NCI-H345 treated with DMSO at 0.1 percent for 48 hours (cell line): ENCODE measurements around the gene SH3TC2.
"Not testable (repeated sequence)": the region's sequence is repeated elsewhere in the genome, so short reads cannot be mapped to it uniquely, and the experiment has no call there.

Experiments used
- DNase-seq: peaks from one replicate; lab custom pipeline; 2025; ENCODE audit not compliant: unreplicated experiment; lab: John Stamatoyannopoulos, UW

Gene SH3TC2

DNA sequence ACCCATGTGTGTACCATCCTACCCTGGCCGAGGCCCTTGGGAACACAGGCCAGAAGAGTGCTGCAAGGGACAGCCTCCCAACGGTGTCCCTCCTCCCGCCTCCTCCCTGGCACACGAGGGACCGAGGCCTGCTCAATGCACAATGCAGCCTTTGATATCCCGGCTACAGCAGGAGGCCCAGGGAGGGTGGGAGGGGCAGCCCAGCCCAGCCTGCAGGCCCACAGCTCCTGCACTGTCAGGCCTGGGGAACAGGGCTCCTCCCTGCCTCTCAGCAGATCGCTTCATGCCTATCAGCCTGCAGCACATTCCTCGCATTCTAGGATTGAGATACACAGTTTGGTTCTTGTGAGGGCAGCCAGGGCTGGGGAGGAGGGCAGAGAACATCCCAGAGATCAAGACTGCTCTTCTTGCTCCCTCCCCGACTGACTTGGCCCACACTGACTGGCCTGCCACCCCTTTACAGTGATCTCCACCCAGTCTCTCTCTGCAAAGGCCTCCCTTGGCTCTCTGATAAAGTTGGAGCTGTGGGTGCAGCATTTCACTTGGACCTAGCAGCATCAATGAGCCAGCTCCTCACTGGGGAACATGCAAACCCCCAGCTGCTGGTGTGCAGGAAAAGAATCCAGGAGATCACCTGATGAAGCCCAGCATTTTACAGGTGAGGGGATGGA lies at the start of gene SH3TC2:
Gene SH3TC2 (minus strand): TSS at position 46 of the 671 bp plus-strand sequence. CDS start 40 bp downstream, at position 6.
- no peak for DNase-seq

DNA sequence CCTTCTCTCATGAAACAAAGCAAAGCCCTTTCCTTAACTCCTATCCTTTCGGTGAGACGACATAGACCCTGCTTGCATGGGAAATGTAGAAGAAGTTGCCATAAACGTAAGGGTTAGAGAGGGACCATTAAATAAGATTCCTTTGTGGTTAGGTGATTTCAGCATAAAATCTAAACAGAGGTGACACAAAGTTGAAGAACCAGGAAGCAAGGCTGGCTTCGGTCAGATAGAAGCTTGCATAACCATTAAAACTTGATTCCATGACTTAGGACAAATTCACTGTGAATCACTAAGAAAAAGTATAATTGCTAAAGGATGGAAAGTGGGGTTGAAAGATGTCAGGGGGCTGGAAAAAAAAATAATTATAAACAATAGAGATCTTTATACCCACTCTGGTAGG lies 47.5 kb upstream of the SH3TC2 start:
- DNase-seq: no peak

DNA sequence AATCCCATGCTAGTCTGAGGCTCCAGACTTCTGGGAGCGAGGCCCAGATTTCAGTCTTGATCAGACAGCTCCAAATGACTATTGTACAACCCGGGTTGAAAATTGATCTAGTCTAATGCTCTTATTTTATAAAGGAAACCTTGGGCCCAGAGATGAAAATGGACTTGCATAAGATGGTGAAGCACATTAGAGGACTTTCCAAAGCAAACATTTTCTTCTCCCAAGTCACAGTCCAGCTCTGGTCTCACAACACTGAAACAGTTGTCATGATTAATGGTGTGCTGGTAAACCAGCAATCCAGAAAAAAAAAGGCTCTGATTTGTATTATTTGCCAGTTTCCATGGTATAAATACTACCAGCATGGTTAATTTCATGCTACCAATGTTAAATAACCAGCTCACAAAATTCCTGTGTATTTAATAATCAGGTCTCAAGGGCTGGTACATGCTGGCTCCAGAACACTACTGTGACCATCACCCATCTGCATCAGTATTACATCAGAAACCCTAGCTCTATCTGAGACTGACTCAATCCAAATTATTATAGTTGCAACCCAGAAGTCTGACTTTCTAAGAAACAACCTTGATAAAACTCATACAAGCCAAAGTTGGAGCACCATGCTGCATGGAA lies 45.9 kb upstream of the SH3TC2 start:
- no peak for DNase-seq

DNA sequence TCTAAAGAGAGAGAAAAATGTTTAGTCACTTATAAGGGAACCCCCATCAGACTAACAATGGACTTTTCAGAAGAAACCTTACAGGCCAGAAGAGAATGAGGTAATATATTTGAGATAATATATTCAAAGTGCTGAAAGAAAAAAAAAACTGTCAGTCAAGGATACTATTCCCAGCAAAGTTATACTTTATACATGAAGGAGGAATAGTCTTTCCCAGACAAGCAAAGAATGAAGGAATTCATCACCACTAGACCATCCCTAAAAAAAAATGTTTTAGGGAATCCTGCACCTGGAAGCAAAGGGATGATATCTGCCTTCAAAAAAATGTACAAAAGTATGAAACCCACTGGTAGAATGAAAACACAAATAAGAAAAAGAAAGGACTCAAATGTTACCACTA lies 37.5 kb upstream of the SH3TC2 start:
- DNase-seq: no peak

DNA sequence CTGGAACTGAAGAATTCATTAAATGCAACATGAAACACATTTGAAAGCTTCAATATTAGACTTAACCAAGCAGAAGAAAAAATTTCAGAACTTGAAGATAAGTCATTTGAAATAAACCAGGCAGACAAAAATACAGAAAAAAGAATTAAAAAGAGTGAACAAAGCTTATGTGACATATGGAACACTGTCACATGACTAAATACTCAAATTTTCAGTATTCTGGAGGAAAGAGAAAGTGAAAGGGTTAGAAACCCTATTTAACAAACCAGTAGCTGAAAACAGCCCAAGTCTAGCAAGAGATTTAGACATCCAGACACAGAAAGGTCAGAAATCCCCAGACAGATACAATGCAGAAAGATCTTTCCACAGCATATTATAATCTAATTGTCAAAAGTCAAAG lies 37.1 kb upstream of the SH3TC2 start:
- DNase-seq: no peak

DNA sequence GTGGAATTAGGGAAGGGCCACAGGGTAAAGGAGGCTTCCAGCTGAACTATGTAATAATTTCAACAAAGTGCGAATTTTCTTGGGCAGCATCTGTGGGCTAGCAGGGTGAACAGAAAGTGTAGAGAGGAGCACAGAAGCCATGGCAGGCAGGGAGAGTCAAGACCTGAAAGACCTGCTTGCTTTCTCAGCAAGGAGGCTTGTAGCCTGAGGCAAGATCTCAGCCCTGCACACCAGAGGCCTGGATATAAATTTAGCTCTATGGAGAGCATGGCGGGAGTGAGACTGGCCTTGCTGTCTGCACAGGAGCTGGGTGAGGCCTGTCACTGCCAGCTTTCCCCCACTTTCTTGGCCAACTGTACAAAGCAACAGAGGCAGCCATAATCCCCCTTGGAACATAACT lies 32.1 kb upstream of the SH3TC2 start:
- no peak for DNase-seq

DNA sequence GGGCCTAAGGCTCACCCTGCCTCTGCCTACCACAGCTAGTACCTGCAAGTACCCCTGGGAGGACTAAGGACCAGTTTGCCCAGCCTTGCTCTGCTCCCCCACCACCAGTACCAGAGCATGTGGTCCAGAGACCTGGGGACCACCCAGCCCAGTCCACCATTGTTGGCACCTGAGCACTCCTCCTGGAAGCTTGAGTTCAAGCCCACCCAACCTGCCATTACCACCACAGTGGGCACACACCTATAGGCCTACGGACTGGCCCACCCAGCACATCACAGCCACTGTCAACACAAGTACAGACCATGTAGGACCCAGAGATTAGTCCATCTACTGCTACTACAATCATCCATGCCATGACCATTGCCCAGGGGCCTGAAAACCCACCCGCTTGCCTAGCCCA lies 30.8 kb upstream of the SH3TC2 start:
- no peak for DNase-seq

DNA sequence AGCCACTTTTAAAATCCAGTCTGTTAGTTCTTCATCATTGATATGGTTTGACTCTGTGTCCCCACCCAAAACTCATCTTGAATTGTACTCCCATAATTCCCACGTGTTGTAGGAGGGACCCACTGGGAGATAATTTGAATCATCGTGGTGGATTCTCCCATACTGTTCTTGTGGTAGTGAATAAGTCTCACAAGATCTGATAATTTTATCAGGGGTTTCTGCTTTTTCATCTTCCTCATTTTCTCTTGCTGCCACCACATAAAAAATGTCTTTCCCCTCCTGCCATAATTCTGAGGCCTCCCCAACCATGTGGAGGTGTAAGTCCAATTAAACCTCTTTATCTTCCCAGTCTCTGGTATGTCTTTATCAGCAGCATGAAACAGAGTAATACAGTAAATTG lies 26.9 kb upstream of the SH3TC2 start:
- no peak for DNase-seq

DNA sequence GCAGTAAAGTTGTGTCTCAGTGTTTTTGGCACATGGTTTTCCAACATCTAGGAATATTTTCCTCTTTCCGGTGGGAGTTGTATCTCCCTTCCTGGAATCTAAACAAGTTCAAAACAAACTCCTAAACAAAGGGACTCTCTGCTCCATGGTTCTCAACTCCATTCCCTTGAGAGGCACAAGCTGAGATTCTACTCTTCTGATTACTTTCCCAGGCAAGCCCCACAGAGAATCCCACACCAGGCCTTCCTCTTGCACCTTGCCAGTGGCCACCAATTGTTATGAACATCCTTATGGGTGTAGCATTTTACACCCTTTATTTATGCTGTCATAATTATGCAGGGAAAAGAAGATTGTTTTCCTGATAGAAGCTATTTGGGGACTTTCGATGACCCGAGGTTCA lies 25.8 kb upstream of the SH3TC2 start:
- DNase-seq: no peak

DNA sequence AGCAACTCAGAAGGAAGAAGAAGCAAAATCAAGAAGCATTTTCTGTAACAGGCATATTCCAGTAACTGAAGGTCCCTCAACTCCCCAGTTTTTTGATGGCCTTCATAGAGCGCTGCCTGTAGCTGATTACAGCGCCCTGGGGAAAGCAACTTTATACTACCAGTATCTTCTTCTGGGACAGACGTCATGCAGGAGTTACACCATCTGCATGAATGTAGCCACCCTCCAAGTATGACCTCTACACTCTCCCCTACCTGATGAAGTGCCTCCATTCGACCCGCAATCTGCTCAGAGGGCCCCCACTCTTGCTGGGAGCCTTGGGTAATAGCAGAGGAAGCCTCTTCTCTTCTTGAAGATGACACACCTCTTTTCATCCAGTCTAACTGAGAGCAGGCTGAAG lies 21.0 kb upstream of the SH3TC2 start:
- no peak for DNase-seq

DNA sequence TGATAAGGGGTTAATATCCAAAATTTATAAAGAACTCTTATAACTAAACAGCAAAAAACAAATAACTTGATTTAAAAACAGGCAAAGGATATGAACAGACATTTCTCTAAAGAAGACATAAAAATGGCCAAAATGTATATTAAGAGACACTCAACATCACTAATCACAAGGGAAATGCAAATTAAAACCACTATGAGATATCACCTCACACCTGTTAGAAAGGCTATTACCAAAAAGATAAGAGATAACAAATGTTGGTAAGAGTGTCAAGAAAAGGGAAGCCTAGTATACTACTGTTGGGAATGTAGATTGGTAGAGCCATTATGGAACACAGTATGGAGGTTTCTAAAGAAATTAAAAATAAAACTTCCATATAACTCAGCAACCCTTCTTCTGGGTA lies 19.4 kb upstream of the SH3TC2 start:
- DNase-seq: no peak

DNA sequence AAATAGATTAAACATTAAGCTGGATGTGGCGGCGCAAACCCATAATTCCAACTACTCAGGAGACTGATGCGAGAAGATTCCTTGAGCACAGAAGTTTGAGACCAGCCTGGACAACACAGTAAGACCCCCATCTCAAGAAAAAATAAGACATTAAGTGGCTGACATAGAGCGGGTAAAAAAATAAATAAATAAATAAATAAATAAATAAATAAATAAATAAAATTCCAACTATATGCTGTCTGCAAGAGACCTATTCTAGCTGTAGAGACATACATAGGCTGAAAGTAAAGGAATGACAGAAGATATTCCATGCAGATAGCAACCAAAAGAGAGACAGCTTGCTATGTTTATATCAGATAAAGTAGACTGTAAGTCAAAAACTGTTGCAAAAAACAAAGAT lies 17.4 kb upstream of the SH3TC2 start:
- DNase-seq: no peak

DNA sequence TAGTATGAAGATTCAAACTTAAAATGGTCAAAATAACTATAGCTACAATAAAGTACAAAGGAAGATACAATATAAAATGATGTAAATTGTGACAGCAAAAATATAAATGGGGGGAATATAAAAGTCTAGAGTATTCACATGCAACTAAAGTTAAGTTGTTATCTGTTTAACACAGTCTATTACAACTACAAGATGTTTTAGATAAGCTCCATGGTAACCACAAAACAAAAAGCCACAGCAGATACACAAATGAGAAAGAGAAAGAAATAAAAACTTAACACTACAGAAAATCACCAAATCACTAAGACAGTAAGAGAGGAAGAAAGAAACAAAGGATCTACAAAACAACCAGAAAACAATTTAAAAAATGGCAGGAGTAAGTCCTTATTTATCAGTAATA lies 17.0 kb upstream of the SH3TC2 start:
- DNase-seq: no peak

DNA sequence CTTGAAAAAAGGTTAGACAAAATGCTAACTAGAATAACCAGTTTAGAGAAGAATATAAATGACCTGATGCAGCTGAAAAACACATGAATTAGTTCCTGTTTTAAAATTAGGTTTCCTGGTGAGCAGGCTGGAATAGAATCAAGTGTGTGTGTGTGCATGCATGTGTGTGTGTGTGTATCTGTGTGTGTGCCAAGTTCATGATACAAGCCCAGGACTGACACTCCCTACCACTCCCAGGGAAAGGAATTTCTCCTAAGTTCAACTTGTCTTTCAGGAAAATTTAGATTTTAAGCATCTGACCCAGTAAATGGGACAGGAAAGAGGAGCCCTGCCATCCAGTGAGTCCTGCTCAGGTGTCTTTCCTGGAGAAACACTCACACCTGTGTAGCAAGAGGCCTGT lies 11.2 kb upstream of the SH3TC2 start:
- DNase-seq: not testable (repeated sequence)

DNA sequence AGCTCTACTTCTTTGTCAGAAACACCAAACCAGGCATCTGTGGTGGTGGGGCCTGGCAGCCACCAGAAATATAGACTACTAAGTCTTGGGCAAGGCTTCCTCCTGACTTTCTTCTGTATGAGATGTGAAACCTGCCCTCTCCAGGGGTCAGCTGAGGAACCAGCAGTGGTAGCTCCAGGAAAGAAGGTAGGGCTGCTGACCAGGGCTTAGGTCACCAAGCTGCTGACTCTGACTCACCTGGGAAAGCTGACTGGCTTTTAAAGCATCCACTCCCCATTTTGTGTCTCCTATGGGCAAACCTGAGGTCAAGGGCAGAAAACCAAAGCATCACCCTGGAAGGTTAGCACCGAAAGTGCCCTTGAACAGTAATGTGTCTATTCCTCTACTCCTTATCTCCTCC lies 10.4 kb upstream of the SH3TC2 start:
- DNase-seq: no peak

DNA sequence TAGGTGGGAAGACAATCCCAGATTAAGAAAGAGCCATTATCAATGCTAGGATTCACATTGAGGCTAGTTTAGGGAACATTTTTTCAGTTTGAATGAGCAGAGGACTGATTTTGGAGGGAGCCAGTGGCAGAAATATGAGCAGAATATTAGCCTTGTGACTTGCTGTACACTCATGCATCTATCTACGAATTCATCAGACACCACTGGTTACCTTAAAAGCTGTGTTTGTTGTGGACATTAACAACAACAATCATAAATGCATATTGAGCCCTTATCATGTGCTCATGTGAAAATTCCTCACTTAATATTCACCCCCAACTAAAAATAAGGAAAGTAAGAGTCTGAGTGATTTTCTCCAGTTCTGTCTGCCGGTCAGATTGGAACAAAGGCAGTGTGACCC lies 9.9 kb upstream of the SH3TC2 start:
- no peak for DNase-seq

DNA sequence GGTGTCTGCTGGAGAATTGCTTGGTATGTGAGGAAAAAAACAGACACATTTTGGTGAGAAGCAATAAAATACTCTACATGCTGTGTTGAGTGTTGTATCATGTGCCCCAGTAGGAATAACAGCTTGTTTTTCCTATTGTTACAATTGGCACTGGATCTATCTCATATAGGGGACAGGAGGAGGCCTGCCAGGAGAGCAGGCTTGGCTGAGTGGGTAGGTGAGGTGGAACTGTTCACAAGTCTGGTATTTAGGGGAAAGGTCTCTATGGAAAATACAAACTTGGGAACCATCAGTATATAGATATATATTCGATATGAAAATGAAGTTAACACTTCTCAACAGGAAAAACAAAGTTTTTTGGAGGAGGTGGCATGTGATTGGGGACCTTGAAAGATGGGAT lies 9.5 kb upstream of the SH3TC2 start:
- DNase-seq: no peak

DNA sequence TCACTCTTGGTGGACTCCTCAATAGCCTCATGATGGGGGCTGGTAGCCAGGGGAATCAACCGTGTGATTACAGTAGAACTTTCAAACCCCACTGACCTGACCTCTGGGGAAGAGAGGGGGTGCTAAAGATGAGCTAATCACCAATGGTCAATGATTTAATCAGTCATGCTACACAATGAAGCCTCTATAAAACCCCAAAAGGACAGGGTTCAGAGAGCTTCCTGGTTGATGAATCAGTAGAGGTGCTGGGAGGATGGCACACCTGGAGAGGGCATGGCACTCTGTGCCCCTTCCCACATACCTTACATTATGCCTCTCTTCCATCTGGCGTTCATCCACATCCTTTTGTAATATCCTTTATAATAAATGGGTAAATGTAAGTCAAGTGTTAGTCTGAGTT lies 8.9 kb upstream of the SH3TC2 start:
- DNase-seq: no peak

DNA sequence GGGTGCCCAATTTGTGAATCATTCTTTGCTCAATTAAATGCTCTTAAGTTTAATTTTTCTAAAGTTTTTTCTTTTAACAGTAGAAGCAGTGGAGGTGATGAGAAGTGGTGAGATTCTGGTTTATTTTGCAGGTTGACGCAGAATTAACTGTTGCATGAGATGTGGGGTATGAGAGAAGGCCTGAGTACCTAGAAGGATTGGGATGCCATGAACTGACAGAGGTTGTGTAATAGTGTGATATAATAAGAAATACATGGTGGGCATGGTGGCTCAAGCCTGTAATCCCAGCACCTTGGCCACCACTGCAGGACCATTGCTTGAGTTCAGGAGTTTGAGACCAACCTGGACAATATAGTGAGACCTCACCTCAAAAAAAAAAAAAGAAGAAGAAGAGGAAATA lies 8.4 kb upstream of the SH3TC2 start:
- no peak for DNase-seq

DNA sequence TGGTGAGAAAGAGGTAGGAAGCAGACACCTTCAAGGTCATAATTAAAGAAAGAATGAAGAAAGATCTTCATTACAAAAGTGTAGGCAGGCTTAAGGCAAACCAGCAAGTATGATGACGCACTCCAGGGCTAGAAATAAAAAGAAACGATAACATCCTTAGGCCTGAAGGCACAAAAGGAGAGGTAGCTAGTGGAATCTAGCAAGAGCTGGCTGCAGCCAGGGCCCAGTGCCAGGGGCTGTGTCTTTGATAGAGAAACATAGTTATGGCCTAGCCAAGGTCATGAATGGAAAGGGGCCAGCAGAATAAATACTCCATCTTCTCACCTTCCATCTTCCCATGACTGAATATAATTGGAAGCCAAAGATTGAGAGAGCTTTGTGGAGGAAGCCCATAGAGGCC lies 6.8 kb upstream of the SH3TC2 start:
- no peak for DNase-seq

DNA sequence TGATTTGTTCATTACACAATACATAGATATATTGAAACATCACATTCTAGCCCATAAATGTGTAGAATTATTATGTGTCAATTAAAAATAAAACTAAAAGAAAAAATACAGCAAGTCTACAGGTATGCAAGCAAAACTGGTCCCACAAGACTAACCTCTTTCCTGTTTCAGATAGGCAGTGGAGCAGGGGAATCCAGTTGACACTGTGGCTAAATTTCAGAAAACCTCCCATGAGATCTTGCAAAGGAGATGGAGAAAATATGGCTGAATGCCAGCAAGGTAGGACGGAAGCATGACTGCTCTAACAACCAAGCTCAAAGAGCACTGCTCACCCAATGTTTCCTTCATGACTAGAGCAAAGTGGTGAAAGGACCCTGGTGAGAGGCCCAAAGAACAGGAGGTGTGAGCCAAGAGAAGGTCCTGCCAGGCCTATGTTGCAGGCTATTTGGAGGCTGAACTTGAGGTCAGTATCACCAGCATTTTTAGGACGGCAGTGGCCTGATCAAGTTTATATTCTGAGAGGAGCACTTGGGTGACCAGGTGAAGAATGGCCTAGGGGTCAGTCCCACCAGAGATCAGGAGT lies 1.1 kb upstream of the SH3TC2 start:
- no peak for DNase-seq

DNA sequence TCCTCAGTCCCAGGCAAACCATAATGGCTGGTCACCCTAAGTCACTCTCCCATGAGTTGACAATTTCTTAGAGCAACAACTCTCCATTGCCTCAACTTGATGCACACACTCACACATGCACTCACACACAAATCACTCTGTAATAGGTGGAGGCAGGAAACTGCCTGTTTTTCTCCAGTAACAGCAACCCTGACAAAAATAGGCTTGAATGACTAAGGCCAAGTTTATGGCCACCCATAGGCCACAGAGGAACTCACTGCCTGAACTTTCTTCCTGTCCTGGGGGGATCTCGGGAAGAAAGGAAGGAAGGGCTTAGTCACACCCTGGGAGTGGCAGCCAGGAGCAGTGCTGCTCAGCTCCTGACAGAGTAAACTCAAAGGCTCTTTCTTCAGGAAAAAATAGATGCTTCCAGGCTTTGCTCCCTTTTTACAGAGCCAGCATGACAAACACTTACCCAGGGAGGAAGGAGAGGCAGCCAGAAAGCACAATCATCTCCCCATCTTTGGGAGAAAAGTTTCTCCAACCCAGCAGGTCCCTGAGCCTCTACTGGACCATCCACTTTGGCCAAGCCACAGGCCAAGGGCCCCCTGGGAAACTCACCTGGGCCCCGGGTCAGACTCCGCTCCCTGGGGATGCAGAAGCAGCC lies 368 bp downstream of the SH3TC2 start:
- DNase-seq: no peak
